ENCODE measurements around the gene FAM171A2.
"Not testable (repeated sequence)": the region's sequence is repeated elsewhere in the genome, so short reads cannot be mapped to it uniquely, and the experiment has no call there.

The FAM171A2 gene

GRCh38 chr17:44344939-44345453 lies 18.7 kb downstream of the FAM171A2 start, which contains the start of gene GRN:
Gene GRN (plus strand): TSS chr17:44345302. CDS start chr17:44349165, 3,863 bp downstream.
- peak; percentile 99 for DNase-seq

- DNase-seq, result no peak
These were observed 20.0 kb downstream of the FAM171A2 start for GRCh38 chr17:44343510-44344209.

GRCh38 chr17:44340553-44340952 lies 23.1 kb downstream of the FAM171A2 start:
- not testable (repeated sequence) for DNase-seq

- DNase-seq, result no peak
These were observed 25.0 kb downstream of the FAM171A2 start for GRCh38 chr17:44338702-44339101.

GRCh38 chr17:44335968-44336367 lies 27.7 kb downstream of the FAM171A2 start:
- DNase-seq, result no peak

- DNase-seq, result no peak
These were observed 28.1 kb downstream of the FAM171A2 start for GRCh38 chr17:44335564-44335963.

GRCh38 chr17:44334727-44335126 lies 28.9 kb downstream of the FAM171A2 start:
- DNase-seq, result no peak

- no peak for DNase-seq
These were observed 29.3 kb downstream of the FAM171A2 start for GRCh38 chr17:44334315-44334714.

- DNase-seq, result no peak
These were observed 30.3 kb downstream of the FAM171A2 start for GRCh38 chr17:44333371-44333770.

GRCh38 chr17:44331249-44331760 lies 32.3 kb downstream of the FAM171A2 start:
- DNase-seq, result peak; percentile 60

GRCh38 chr17:44330263-44330662 lies 33.4 kb downstream of the FAM171A2 start:
- not testable (repeated sequence) for DNase-seq

GRCh38 chr17:44329516-44329915 lies 34.1 kb downstream of the FAM171A2 start:
- not testable (repeated sequence) for DNase-seq

- no peak for DNase-seq
These were observed 35.8 kb downstream of the FAM171A2 start for GRCh38 chr17:44327715-44328449.

- DNase-seq, result peak; percentile 98
These were observed 36.7 kb downstream of the FAM171A2 start for GRCh38 chr17:44326861-44327444.

GRCh38 chr17:44324571-44325275 lies 38.9 kb downstream of the FAM171A2 start, which contains the start of gene SLC25A39:
Gene SLC25A39 (minus strand): TSS chr17:44324823. CDS start chr17:44323562, 1,261 bp downstream.
- DNase-seq, result peak; percentile 90

GRCh38 chr17:44324092-44324570 lies 39.5 kb downstream of the FAM171A2 start:
- DNase-seq, result no peak

- no peak for DNase-seq
These were observed 40.1 kb downstream of the FAM171A2 start for GRCh38 chr17:44323359-44324091.

GRCh38 chr17:44322236-44322895 lies 41.3 kb downstream of the FAM171A2 start:
- DNase-seq, result no peak

GRCh38 chr17:44321246-44322120 lies 42.2 kb downstream of the FAM171A2 start:
- no peak for DNase-seq

GRCh38 chr17:44320066-44320465 lies 43.6 kb downstream of the FAM171A2 start:
- no peak for DNase-seq
